Neural crest cell (in vitro differentiated cells): Measurements from ENCODE around the gene IL17RB. TPM values are rescaled to one million over a fixed set of nuclear protein-coding genes. Genes with fewer than 3 reads are reported as not detected.

Experiments
- DNase-seq: peaks from one replicate; pipeline ENCODE4 v3.0.0; 2021; ENCODE audit warnings: low read depth, mixed read lengths, low spot score
- H3K27ac Mint-ChIP-seq: one replicate; pipeline ENCODE4 v1.8.0; 2021; ENCODE audit warnings: mild to moderate bottlenecking, mixed read lengths; ENCODE audit not compliant: unreplicated experiment
- H3K27me3 Mint-ChIP-seq: 2 replicates; pipeline ENCODE4 v1.8.0; 2021; ENCODE audit warnings: low read depth, mild to moderate bottlenecking, mixed read lengths
- H3K36me3 Mint-ChIP-seq: 2 replicates; pipeline ENCODE4 v1.8.0; 2021; ENCODE audit warnings: low read depth, mild to moderate bottlenecking, mixed read lengths
- H3K4me1 Mint-ChIP-seq: 2 replicates; pipeline ENCODE4 v1.8.0; 2021; ENCODE audit warnings: mixed read lengths
- H3K4me3 Mint-ChIP-seq: one replicate; pipeline ENCODE4 v1.8.0; 2021; ENCODE audit warnings: mild to moderate bottlenecking, mixed read lengths
- H3K9me3 Mint-ChIP-seq: 2 replicates; pipeline ENCODE4 v1.8.0; 2021; ENCODE audit warnings: mixed read lengths
- total RNA-seq: library from RNA; stranded (reverse); gene quantifications from 2 replicates; pipeline ENCODE4 v1.2.1, GENCODE V29; 2021
- TF ChIP-seq, protein P1 (sequence below): fragments of 200-600 bp; sonication (generic); conservative IDR thresholded peaks from 2 replicates; pipeline ENCODE4 v1.5.0; 2021; ENCODE audit warnings: antibody characterized with exemption, mild to moderate bottlenecking

IL17RB gene
- total RNA-seq, 1 donor from 2014 or later = 3.1 TPM

GRCh38 chr3:53887446-53887845 lies 41.1 kb downstream of the IL17RB start:
- H3K27me3 Mint-ChIP-seq = peaks cover 6% of the 10 kb centered on the region
- TF ChIP-seq, protein P1, sequence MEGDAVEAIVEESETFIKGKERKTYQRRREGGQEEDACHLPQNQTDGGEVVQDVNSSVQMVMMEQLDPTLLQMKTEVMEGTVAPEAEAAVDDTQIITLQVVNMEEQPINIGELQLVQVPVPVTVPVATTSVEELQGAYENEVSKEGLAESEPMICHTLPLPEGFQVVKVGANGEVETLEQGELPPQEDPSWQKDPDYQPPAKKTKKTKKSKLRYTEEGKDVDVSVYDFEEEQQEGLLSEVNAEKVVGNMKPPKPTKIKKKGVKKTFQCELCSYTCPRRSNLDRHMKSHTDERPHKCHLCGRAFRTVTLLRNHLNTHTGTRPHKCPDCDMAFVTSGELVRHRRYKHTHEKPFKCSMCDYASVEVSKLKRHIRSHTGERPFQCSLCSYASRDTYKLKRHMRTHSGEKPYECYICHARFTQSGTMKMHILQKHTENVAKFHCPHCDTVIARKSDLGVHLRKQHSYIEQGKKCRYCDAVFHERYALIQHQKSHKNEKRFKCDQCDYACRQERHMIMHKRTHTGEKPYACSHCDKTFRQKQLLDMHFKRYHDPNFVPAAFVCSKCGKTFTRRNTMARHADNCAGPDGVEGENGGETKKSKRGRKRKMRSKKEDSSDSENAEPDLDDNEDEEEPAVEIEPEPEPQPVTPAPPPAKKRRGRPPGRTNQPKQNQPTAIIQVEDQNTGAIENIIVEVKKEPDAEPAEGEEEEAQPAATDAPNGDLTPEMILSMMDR = no peak
- H3K4me3 Mint-ChIP-seq = peak overlapping the region; percentile 16
- no peaks in the 10 kb centered on the region for H3K9me3 Mint-ChIP-seq
- peaks cover 36% of the 10 kb centered on the region for H3K4me1 Mint-ChIP-seq
- H3K36me3 Mint-ChIP-seq = peaks cover 5% of the 10 kb centered on the region
- no peak for DNase-seq
- no peak overlapping the region for H3K27ac Mint-ChIP-seq

- H3K4me3 Mint-ChIP-seq = peak overlapping the region; percentile 75
Measured at GRCh38 chr3:53888232-53888631, 41.9 kb downstream of the IL17RB start.

DNA sequence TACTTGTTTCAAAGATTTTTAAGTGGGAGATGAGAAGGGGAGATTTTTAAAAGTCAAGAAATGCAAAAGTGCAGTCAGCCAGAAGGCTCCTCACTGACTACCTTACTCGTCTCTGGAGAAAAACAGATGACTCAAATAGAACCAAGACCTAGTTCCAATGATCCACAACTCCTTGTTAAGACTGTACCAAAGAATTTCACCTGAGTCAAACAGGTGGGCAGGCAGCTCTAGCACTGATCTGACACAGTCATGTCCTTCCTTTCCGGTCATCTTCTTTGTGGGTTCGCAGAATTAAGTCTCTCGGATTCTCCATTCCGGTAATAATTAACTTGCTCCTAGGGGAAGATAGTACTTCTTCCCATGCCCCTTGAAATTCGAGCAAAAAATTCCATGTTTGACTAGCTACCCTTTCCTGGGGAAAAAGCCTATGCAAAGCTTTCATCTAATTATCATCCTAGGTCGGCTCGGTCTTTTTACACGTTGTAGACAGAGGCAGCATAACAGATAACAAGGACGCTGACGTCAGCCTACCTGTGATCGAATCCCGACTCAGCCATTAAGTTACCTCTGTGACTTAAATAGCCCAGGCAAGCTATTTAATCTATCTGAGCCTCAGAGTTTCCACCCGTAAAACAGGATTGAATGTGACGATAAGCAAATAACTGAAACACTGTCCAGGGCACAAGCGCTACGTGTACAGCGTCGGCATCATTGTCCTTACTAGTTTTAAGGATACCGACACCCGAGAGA lies 44.5 kb downstream of the IL17RB start:
- H3K36me3 Mint-ChIP-seq = peaks cover 2% of the 10 kb centered on the region

More at GRCh38 chr3:53888232-53888631, 41.9 kb downstream of the IL17RB start:
- Mint-ChIP-seq H3K4me1 (peaks cover 38% of the 10 kb centered on the region), H3K27ac (no peak overlapping the region), H3K9me3 (peaks cover 4% of the 10 kb centered on the region), H3K36me3 (peaks cover 2% of the 10 kb centered on the region), H3K27me3 (peaks cover 10% of the 10 kb centered on the region)
- DNase-seq = no peak
- TF ChIP-seq, protein P1 = no peak

DNA sequence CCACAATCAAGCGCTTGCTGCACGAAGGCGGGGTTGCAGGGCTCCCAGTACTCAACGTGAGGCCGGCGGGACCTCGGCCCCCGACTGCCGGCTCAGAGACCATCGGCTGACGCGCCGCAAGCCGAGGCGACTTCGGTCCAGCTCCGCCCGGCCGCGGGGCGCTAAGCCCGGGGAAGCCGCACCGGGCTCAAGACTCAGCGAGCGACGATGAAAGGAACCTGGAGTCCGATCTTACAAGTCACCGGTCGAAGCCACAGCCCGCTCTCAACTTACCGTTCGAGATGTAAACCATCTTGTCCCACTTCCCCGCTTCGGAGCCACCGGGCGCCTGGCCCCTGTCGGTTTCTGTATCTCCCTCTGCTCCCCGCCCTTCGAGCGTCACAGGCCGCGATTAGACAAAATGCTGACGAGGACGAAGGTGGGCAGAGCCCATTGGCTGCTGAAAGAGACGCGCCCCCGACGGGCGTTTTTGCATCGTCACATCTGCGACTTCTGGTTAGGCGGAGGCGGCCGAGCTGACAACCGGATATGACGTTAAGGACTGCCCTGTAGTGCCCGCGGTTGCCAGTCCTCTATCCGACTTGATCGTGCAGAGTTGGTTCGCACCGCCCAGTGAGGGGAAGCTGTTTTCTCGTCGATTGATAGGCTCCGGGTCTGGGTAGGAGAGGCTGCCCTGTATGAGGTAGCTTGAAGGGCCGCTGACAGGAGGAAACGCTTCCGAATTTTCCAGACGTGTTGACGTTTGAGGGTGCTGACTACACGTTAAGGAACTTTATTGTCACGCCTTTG lies 45.3 kb downstream of the IL17RB start, which contains the start of gene SELENOK:
Gene SELENOK (minus strand): TSS at position 363 of the 789 bp plus-strand sequence.
- TF ChIP-seq, protein P1 = no peak
- peak within 1 kb of the TSS; percentile 96 for H3K27ac Mint-ChIP-seq
- H3K9me3 Mint-ChIP-seq = peaks cover 6% of the 10 kb centered on the region
- H3K36me3 Mint-ChIP-seq = peaks cover 2% of the 10 kb centered on the region
- peaks cover 36% of the 10 kb centered on the region for H3K4me1 Mint-ChIP-seq
- peak within 1 kb of the TSS; percentile 98 for H3K4me3 Mint-ChIP-seq
- DNase-seq = peak; percentile 92
- H3K27me3 Mint-ChIP-seq = peaks cover 41% of the 10 kb centered on the region

More for the DNA sequence above, 44.5 kb downstream of the IL17RB start:
- Mint-ChIP-seq H3K4me1 (peaks cover 36% of the 10 kb centered on the region), H3K27ac (peak overlapping the region; percentile 96), H3K9me3 (peaks cover 6% of the 10 kb centered on the region), H3K27me3 (peaks cover 33% of the 10 kb centered on the region), H3K4me3 (peak overlapping the region; percentile 98)
- DNase-seq = no peak
- TF ChIP-seq, protein P1 = no peak

- peak overlapping the region; percentile 98 for H3K4me3 Mint-ChIP-seq
- no peak for DNase-seq
- peaks cover 36% of the 10 kb centered on the region for H3K4me1 Mint-ChIP-seq
Measured at GRCh38 chr3:53892286-53892637, 45.9 kb downstream of the IL17RB start.

More at GRCh38 chr3:53892286-53892637, 45.9 kb downstream of the IL17RB start:
- H3K27me3 Mint-ChIP-seq = peaks cover 47% of the 10 kb centered on the region
- H3K36me3 Mint-ChIP-seq = peaks cover 2% of the 10 kb centered on the region
- H3K27ac Mint-ChIP-seq = peak overlapping the region; percentile 96
- TF ChIP-seq, protein P1 = no peak
- H3K9me3 Mint-ChIP-seq = peaks cover 6% of the 10 kb centered on the region
